K562 (cell line): Measurements from ENCODE around the gene PTGES3L. TPM values are rescaled to one million over a fixed set of nuclear protein-coding genes. Genes with fewer than 3 reads are reported as not detected.

Source experiments
- ATAC-seq: fragments of 200-7000 bp; cut with Tn5 transposase; 3 replicates; pipeline ENCODE4 v1.9.1; 2020; ENCODE audit warnings: moderate library complexity
- BruUV-seq: library from RNA; stranded (reverse); fragments of 400-500 nt; replicated peaks from 2 replicates; lab custom pipeline; 2021; lab: Mats Ljungman, UMichigan
- CTCF ChIA-PET: fragments of 300-600 bp; formaldehyde crosslinking; extraction: SDS; loops from one replicate; lab custom pipeline; 2021; ENCODE audit warnings: low intra/inter-chr PET ratio; lab: Yijun Ruan, JAX
- POLR2A ChIA-PET: fragments of 300-600, 350-650 bp; sonication (Branson Sonifier 250); formaldehyde crosslinking; extraction: SDS; loops from one replicate; lab custom pipeline; 2021; ENCODE audit warnings: antibody characterized with exemption, inconsistent platforms; lab: Yijun Ruan, JAX
- DNase-seq, 4 experiments: peaks; one replicate each; pipeline versions ENCODE4 v3.0.0 to v3.0.0-alpha.2; 2011 to 2018; ENCODE audit warnings: low spot score in 3 of 4, mixed read lengths in 3 of 4; ENCODE audit errors: extremely low read depth in 1 of 4
- FAIRE-seq: peaks from 2 replicates; lab custom pipeline; 2011; peaks lifted over from hg19 to GRCh38; lab: Jason Lieb, UNC
- H2AFZ ChIP-seq: 2 replicates; pipeline ENCODE4 v1.6.0; 2011; ENCODE audit warnings: low read depth, low read length, control low read depth, inconsistent platforms
- H3K27ac ChIP-seq: fragments of 200-600 bp; 3 replicates; pipeline ENCODE4 v1.8.0; 2011; ENCODE audit warnings: low read depth, mild to moderate bottlenecking, control low read depth, inconsistent platforms, low read length, moderate library complexity, mixed read lengths; ENCODE audit errors: extremely low read depth
- H3K27me3 ChIP-seq, 2 experiments: fragments of 300-600 bp in 1 of 2; 2 replicates in 1 of 2; 3 replicates in 1 of 2; pipeline versions ENCODE4 v1.6.0 to v1.8.0; 2011; ENCODE audit warnings: inconsistent platforms in 2 of 2, low read length in 2 of 2, mild to moderate bottlenecking in 1 of 2, mixed read lengths in 1 of 2, moderate library complexity in 1 of 2; ENCODE audit not compliant: control insufficient read depth in 2 of 2, insufficient read depth in 2 of 2
- H3K36me3 ChIP-seq: fragments of 300-600 bp; 3 replicates; pipeline ENCODE4 v1.8.0; 2011; ENCODE audit warnings: mild to moderate bottlenecking, low read length, inconsistent platforms; ENCODE audit not compliant: control insufficient read depth, insufficient read depth
- H3K4me1 ChIP-seq, 2 experiments: fragments of 200-600 bp in 1 of 2; replicated peaks in 1 of 2; 2 replicates in 1 of 2; 3 replicates in 1 of 2; pipeline versions ENCODE4 v1.5.1 to v1.8.0; 2011; ENCODE audit warnings: inconsistent platforms in 2 of 2, low read length in 2 of 2, mild to moderate bottlenecking in 1 of 2, mixed read lengths in 1 of 2, moderate library complexity in 1 of 2; ENCODE audit not compliant: control insufficient read depth in 2 of 2, insufficient read depth in 2 of 2
- H3K4me2 ChIP-seq: 2 replicates; pipeline ENCODE4 v1.6.1; 2011; ENCODE audit warnings: low read length, control low read depth, inconsistent platforms, mixed read lengths; ENCODE audit not compliant: insufficient read depth
- H3K4me3 ChIP-seq: fragments of 200-600 bp; sonication (generic), shearing (Covaris generic); 2 replicates; pipeline ENCODE4 v1.5.1; 2016; ENCODE audit warnings: control low read depth, inconsistent platforms
- H3K79me2 ChIP-seq: fragments of 200-600 bp; 3 replicates; pipeline ENCODE4 v1.8.0; 2011; ENCODE audit warnings: low read length, inconsistent platforms; ENCODE audit not compliant: control insufficient read depth, insufficient read depth
- H3K9ac ChIP-seq, 2 experiments: 2 replicates each; pipeline versions ENCODE4 v1.6.0 to v1.6.1; 2011; ENCODE audit warnings: low read depth in 2 of 2, low read length in 2 of 2, control low read depth in 1 of 2, inconsistent platforms in 1 of 2, mild to moderate bottlenecking in 1 of 2, mixed read lengths in 1 of 2; ENCODE audit not compliant: insufficient read depth in 1 of 2
- H3K9me1 ChIP-seq: one replicate; pipeline ENCODE4 v1.6.0; 2011; ENCODE audit warnings: inconsistent platforms, mild to moderate bottlenecking, low read length, moderate library complexity; ENCODE audit not compliant: control insufficient read depth, insufficient read depth
- H3K9me3 ChIP-seq: replicated peaks from 2 replicates; pipeline ENCODE4 v1.5.1; 2011; ENCODE audit warnings: low read depth, low read length, inconsistent platforms; ENCODE audit not compliant: control insufficient read depth, insufficient read depth
- H4K20me1 ChIP-seq: replicated peaks from 2 replicates; pipeline ENCODE4 v1.6.1; 2011; ENCODE audit warnings: low read length, inconsistent platforms, mixed read lengths; ENCODE audit not compliant: control insufficient read depth, insufficient read depth
- ETV5 ChIP-seq: sonication (generic); formaldehyde crosslinking; IDR thresholded peaks from 2 replicates; pipeline ENCODE4 v1.4.0; 2020; ENCODE audit warnings: low read depth, mild to moderate bottlenecking, missing genetic modification reagents
- GTF2E2 ChIP-seq: fragments of 200-800 bp; sonication (Bioruptor generic); IDR thresholded peaks from 2 replicates; pipeline ENCODE4 v1.6.1; 2016; ENCODE audit warnings: missing genetic modification characterization, missing compliant biosample characterization
- KDM5B ChIP-seq: fragments of 200-600 bp; sonication (generic); IDR thresholded peaks from 2 replicates; pipeline ENCODE4 v1.6.1; 2012; ENCODE audit warnings: low read depth, mild to moderate bottlenecking, moderate library complexity, low read length, control low read depth, inconsistent platforms; ENCODE audit not compliant: insufficient replicate concordance
- L3MBTL2 ChIP-seq: fragments of 450-650 bp; IDR thresholded peaks from 2 replicates; pipeline ENCODE4 v1.6.1; 2016; ENCODE audit warnings: mild to moderate bottlenecking, moderate library complexity
- SMARCC2 ChIP-seq: fragments of 450-650 bp; IDR thresholded peaks from 2 replicates; pipeline ENCODE4 v1.6.1; 2017; ENCODE audit warnings: antibody characterized with exemption, moderate library complexity, mild to moderate bottlenecking, low read depth
- WGBS: fragments of 100-300 bp; shearing (Covaris generic); methylation state at CpG from one replicate; pipeline ENCODE4 v1.1.6; 2016; ENCODE audit warnings: low coverage, mixed read lengths; ENCODE audit not compliant: insufficient coverage; ENCODE audit errors: missing lambda C conversion rate; 5-methylcytosine and 5-hydroxymethylcytosine counted together
- in situ Hi-C: fragments of 300-500 bp; cut with MboI; formaldehyde crosslinking; loops from 4 replicates; pipeline ENCODE4 v1.15.0; 2018; ENCODE audit warnings: inconsistent platforms, mixed read lengths
- intact Hi-C: fragments of 100-400 bp; cut with micrococcal nuclease; formaldehyde crosslinking; loops from 2 replicates; pipeline ENCODE4 v1.14.2; 2022
- polyA plus RNA-seq, 8 experiments: library from polyadenylated mRNA; depleted of rRNA in 4 of 8; stranded (reverse) in 5 of 8; unstranded in 3 of 8; fragments of >200 nt; fragmentation: Nextera tagmentation in 2 of 8; fragmentation: Illumina TruSeq in 1 of 8; extraction: Ambion mirVana in 2 of 8; extraction: Trizol in 1 of 8; gene quantifications; 2 replicates each; pipeline versions ENCODE4 v1.2.1 to v1.2.3, GENCODE V29; 2011 to 2014; ENCODE audit warnings: inconsistent platforms in 1 of 8, missing spikeins in 1 of 8
- total RNA-seq, 7 experiments: library from RNA; depleted of rRNA in 6 of 7; stranded (reverse); fragments of >200 nt in 6 of 7; fragmentation: Illumina TruSeq in 2 of 7; extraction: Trizol in 2 of 7; gene quantifications; 2 replicates each; pipeline versions ENCODE4 v1.2.1 to v1.2.3, GENCODE V29; 2011 to 2021; ENCODE audit warnings: low replicate concordance in 1 of 7
- TF ChIP-seq, protein P1 (sequence below): fragments of 250-450 bp; sonication (Bioruptor Pico); IDR thresholded peaks from 2 replicates; pipeline ENCODE4 v1.8.0; 2021; ENCODE audit warnings: mild to moderate bottlenecking, moderate library complexity

Gene PTGES3L
- total and polyA plus RNA-seq, 9 of the 15 experiments (the other 6 are each of a cell fraction or from before 2014, with no cell fraction given), result 6.0 to 16.0 (median 9.6) TPM

DNA sequence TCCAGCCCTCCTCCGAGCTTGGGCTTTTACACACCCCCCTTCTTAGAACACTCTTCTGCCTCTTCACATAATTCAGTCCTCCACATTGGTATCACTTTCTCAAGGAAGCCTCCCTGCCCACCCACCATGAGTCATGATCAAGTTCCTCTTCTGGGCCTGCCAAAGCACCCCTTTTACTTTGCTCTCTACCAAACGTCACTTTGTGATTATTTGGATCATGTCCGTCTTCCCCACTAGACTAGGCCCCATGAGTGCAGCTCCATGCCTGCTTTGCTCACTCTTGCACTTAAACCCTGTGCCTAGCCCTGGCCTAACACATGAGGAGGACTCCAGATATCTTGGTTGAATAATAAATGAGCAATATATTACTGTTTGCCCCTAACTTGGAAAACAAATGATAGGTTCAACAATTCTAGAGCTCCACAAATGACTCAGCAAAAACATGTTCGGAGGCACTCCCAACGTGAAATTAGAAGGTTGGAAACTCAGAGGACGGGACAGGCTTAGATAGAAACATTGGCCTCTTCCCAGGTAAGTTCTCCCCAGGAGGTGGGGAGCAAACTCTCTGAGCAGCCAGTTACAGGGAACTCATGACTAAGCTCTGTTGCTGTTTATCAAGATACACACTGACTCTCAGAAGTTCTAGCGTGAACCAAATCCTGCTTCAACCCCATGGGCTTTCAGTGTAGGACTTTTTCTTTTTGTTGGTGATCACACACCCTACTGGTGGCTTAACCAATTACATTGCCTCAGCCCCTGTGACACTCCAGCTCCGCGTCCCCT is 51.0 kb downstream of the PTGES3L start (continued):
- TF ChIP-seq ETV5 (no peak), SMARCC2 (peak; percentile 86; the same call in 1 of the 2 replicates), L3MBTL2 (peak; percentile 61; the same call in 1 of the 2 replicates), KDM5B (no peak)
- TF ChIP-seq, all 486 proteins: peak for 114

DNA sequence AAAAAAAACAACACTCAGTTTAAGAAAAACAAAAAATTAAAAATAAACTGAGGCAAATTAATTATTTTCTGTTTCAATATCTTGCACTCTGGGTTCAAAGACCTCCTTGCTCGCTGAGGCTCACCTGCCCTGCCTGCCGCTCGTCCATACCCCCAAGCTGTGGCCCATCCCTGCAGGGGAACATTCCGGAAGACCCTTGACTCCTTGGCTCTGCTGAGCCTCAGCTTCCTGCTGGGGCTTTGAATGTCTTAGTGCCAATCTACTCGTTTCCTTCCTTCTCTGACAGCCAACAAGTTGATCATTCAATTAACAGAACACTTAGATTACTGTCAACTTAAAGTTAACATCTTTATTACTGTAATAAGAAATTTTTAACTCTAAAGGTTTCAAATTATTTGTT is 55.0 kb downstream of the PTGES3L start:
- Histone ChIP-seq H3K9me3 (no peaks in the 10 kb centered on the region), H3K4me3 (no peak overlapping the region), H3K27me3 (no peaks in the 10 kb centered on the region), H3K79me2 (no peaks in the 10 kb centered on the region), H3K36me3 (no peaks in the 10 kb centered on the region), H3K4me2 (no peak overlapping the region), H4K20me1 (no peaks in the 10 kb centered on the region), H3K9me1 (no peaks in the 10 kb centered on the region), H3K27ac (no peak overlapping the region), H3K4me1 (peaks cover 12% of the 10 kb centered on the region in 2 experiments; a peak in 4 of 5 replicates), H3K9ac (no peak overlapping the region), H2AFZ (no peak overlapping the region)
- no peak for DNase-seq
- no TSS peak for BruUV-seq
- in situ Hi-C loops, result loop anchor here (10.0 kb wide), 1 partner anchor 340 kb away; no protein-coding TSS in a partner anchor
- TF ChIP-seq GTF2E2, result no peak
- TF ChIP-seq, protein P1, sequence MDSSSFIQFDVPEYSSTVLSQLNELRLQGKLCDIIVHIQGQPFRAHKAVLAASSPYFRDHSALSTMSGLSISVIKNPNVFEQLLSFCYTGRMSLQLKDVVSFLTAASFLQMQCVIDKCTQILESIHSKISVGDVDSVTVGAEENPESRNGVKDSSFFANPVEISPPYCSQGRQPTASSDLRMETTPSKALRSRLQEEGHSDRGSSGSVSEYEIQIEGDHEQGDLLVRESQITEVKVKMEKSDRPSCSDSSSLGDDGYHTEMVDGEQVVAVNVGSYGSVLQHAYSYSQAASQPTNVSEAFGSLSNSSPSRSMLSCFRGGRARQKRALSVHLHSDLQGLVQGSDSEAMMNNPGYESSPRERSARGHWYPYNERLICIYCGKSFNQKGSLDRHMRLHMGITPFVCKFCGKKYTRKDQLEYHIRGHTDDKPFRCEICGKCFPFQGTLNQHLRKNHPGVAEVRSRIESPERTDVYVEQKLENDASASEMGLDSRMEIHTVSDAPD (CRISPR knock-in tag), result no peak
- WGBS, result 40% methylated on average over 5 of the region's 5 CpGs
- intact Hi-C loops, result loop anchor here (5.0 kb wide), 1 partner anchor 43 kb away; no protein-coding TSS in a partner anchor
- POLR2A ChIA-PET, result no interaction called here
- CTCF ChIA-PET, result no interaction called here
- no peak for ATAC-seq
- no peak for FAIRE-seq
